Neural cell (in vitro differentiated cells): ENCODE data around the gene ATF7IP. TPM values are rescaled to one million over a fixed set of nuclear protein-coding genes. Genes with fewer than 3 reads are reported as not detected.

Source experiments
- H2AFZ ChIP-seq: fragments of 200-600, 300-800 bp; sonication (generic), shearing (Covaris generic); 2 replicates; pipeline ENCODE4 v1.6.0; 2014; ENCODE audit warnings: low read depth, mild to moderate bottlenecking, antibody characterized with exemption, low read length, moderate library complexity
- H3F3A ChIP-seq: fragments of 200-600 bp; shearing (Covaris generic); 2 replicates; pipeline ENCODE4 v1.6.1; 2016; ENCODE audit warnings: mild to moderate bottlenecking, moderate library complexity, mixed read lengths, antibody characterized with exemption, low read length; ENCODE audit not compliant: insufficient read depth, poor library complexity, severe bottlenecking
- H3K27ac ChIP-seq: fragments of 200-600, 300-800 bp; sonication (generic), shearing (Covaris generic); 2 replicates; pipeline ENCODE4 v1.5.1; 2014; ENCODE audit warnings: mild to moderate bottlenecking, low read length, moderate library complexity
- H3K27me3 ChIP-seq: fragments of 300-800, 200-600 bp; sonication (generic), shearing (Covaris generic); 2 replicates; pipeline ENCODE4 v1.6.0; 2014; ENCODE audit warnings: mild to moderate bottlenecking, low read depth, low read length, moderate library complexity; ENCODE audit not compliant: insufficient read depth
- H3K36me3 ChIP-seq: fragments of 300-800, 200-600 bp; sonication (generic), shearing (Covaris generic); 2 replicates; pipeline ENCODE4 v1.5.1; 2014; ENCODE audit warnings: mild to moderate bottlenecking, antibody characterized with exemption, low read length, moderate library complexity; ENCODE audit not compliant: insufficient read depth
- H3K4me2 ChIP-seq: fragments of 300-800, 200-600 bp; sonication (generic), shearing (Covaris generic); 2 replicates; pipeline ENCODE4 v1.6.0; 2014; ENCODE audit warnings: mild to moderate bottlenecking, low read length
- H3K4me3 ChIP-seq: fragments of 300-800, 200-600 bp; sonication (generic), shearing (Covaris generic); 2 replicates; pipeline ENCODE4 v1.5.1; 2014; ENCODE audit warnings: mild to moderate bottlenecking, low read length, moderate library complexity
- H3K79me2 ChIP-seq: fragments of 200-600 bp; shearing (Covaris generic); replicated peaks from 2 replicates; pipeline ENCODE4 v1.6.0; 2014; ENCODE audit warnings: mild to moderate bottlenecking, low read length, moderate library complexity; ENCODE audit not compliant: insufficient read depth
- H3K9ac ChIP-seq: fragments of 300-800, 200-600 bp; sonication (generic), shearing (Covaris generic); 2 replicates; pipeline ENCODE4 v1.6.1; 2016; ENCODE audit warnings: mild to moderate bottlenecking, low read length, mixed read lengths
- H3K9me2 ChIP-seq: fragments of 200-600 bp; shearing (Covaris generic); 2 replicates; pipeline ENCODE4 v1.6.1; 2016; ENCODE audit warnings: mild to moderate bottlenecking, low read length, mixed read lengths; ENCODE audit not compliant: insufficient read depth
- H3K9me3 ChIP-seq: fragments of 200-600, 300-800 bp; sonication (generic), shearing (Covaris generic); 2 replicates; pipeline ENCODE4 v1.6.1; 2016; ENCODE audit warnings: mild to moderate bottlenecking, mixed run types, low read length, moderate library complexity, mixed read lengths
- H4K20me1 ChIP-seq: fragments of 200-600 bp; shearing (Covaris generic); 2 replicates; pipeline ENCODE4 v1.6.1; 2016; ENCODE audit warnings: mild to moderate bottlenecking, mixed run types; ENCODE audit not compliant: insufficient read depth
- CTCF ChIP-seq: fragments of 450-650 bp; IDR thresholded peaks from 2 replicates; pipeline ENCODE4 v1.5.1; 2014; ENCODE audit warnings: antibody characterized with exemption, mild to moderate bottlenecking, moderate library complexity; ENCODE audit not compliant: poor library complexity, severe bottlenecking
- EP300 ChIP-seq: fragments of 450-650 bp; conservative IDR thresholded peaks from 2 replicates; pipeline ENCODE4 v1.6.1; 2014; ENCODE audit warnings: antibody characterized with exemption, mild to moderate bottlenecking, moderate library complexity; ENCODE audit not compliant: poor library complexity, severe bottlenecking
- EZH2 ChIP-seq: fragments of 200-600, 300-800 bp; shearing (Covaris generic), sonication (generic); IDR thresholded peaks from 2 replicates; pipeline ENCODE4 v1.6.1; 2014; ENCODE audit warnings: antibody characterized with exemption, low read length, borderline replicate concordance, mild to moderate bottlenecking; ENCODE audit not compliant: insufficient read depth, poor library complexity, severe bottlenecking
- MXI1 ChIP-seq: fragments of 450-650 bp; conservative IDR thresholded peaks from 2 replicates; pipeline ENCODE4 v1.6.1; 2014; ENCODE audit warnings: antibody characterized with exemption, mild to moderate bottlenecking; ENCODE audit not compliant: poor library complexity, severe bottlenecking
- POLR2AphosphoS5 ChIP-seq: IDR thresholded peaks from 2 replicates; pipeline ENCODE4 v1.6.1; 2012
- RAD21 ChIP-seq: fragments of 450-650 bp; conservative IDR thresholded peaks from 2 replicates; pipeline ENCODE4 v1.6.1; 2014; ENCODE audit warnings: antibody characterized with exemption, mild to moderate bottlenecking, moderate library complexity
- REST ChIP-seq: IDR thresholded peaks from 2 replicates; pipeline ENCODE4 v1.6.1; 2012; ENCODE audit warnings: borderline replicate concordance
- SMC3 ChIP-seq: fragments of 450-650 bp; conservative IDR thresholded peaks from 2 replicates; pipeline ENCODE4 v1.6.1; 2014; ENCODE audit warnings: antibody characterized with exemption, mild to moderate bottlenecking, moderate library complexity; ENCODE audit not compliant: poor library complexity
- TAF1 ChIP-seq: IDR thresholded peaks from 2 replicates; pipeline ENCODE4 v1.6.1; 2012; ENCODE audit warnings: low read depth
- polyA plus RNA-seq: library from polyadenylated mRNA; depleted of rRNA; stranded (reverse); fragments of >200 nt; gene quantifications from 2 replicates; pipeline ENCODE4 v1.2.3, GENCODE V29; 2014

Gene ATF7IP
- polyA plus RNA-seq, 1 donor from 2014 or later: 34.8 TPM

GRCh38 chr12:14473707-14474287 is 108.3 kb downstream of the ATF7IP start:
- H2AFZ ChIP-seq: no peak overlapping the region
- H3K4me3 ChIP-seq: no peak overlapping the region
- no peak overlapping the region for H3K9ac ChIP-seq
- no peaks in the 10 kb centered on the region for H3K9me2 ChIP-seq
- H3K4me2 ChIP-seq: no peak overlapping the region
- H4K20me1 ChIP-seq: no peaks in the 10 kb centered on the region
- no peak for TF ChIP-seq MXI1
- no peak for TF ChIP-seq TAF1
- TF ChIP-seq REST: no peak
- no peak for TF ChIP-seq EP300
- TF ChIP-seq CTCF: no peak
- TF ChIP-seq SMC3: no peak
- no peak for TF ChIP-seq RAD21
- no peaks in the 10 kb centered on the region for H3K9me3 ChIP-seq
- peaks cover 38% of the 10 kb centered on the region for H3K36me3 ChIP-seq
- peaks cover 22% of the 10 kb centered on the region for H3K79me2 ChIP-seq
- H3F3A ChIP-seq: no peaks in the 10 kb centered on the region
- H3K27ac ChIP-seq: no peak overlapping the region
- no peaks in the 10 kb centered on the region for H3K27me3 ChIP-seq

- Histone ChIP-seq H3K9ac (no peak overlapping the region), H3K4me2 (no peak overlapping the region), H3K27ac (no peak overlapping the region), H3K4me3 (no peak overlapping the region), H3K36me3 (peaks cover 33% of the 10 kb centered on the region), H3F3A (no peaks in the 10 kb centered on the region), H2AFZ (no peak overlapping the region), H3K79me2 (peaks cover 22% of the 10 kb centered on the region), H3K9me3 (no peaks in the 10 kb centered on the region), H3K27me3 (no peaks in the 10 kb centered on the region), H4K20me1 (no peaks in the 10 kb centered on the region), H3K9me2 (no peaks in the 10 kb centered on the region)
- no peak for TF ChIP-seq REST
- no peak for TF ChIP-seq CTCF
- TF ChIP-seq POLR2AphosphoS5: no peak
- no peak for TF ChIP-seq SMC3
- no peak for TF ChIP-seq RAD21
- TF ChIP-seq EZH2: no peak
These were observed 113.5 kb downstream of the ATF7IP start for GRCh38 chr12:14479004-14479403.
